ENCODE results near the gene ZNF436. TPM values are rescaled to one million over a fixed set of nuclear protein-coding genes. Genes with fewer than 3 reads are reported as not detected.
"Not testable (repeated sequence)": the region's sequence is repeated elsewhere in the genome, so short reads cannot be mapped to it uniquely, and the experiment has no call there.

The ZNF436 gene
- total and polyA plus RNA-seq, 2 of the 13 experiments (the other 11 are each of a cell fraction or from before 2014, with no cell fraction given): 4.3 to 9.9 TPM

DNA sequence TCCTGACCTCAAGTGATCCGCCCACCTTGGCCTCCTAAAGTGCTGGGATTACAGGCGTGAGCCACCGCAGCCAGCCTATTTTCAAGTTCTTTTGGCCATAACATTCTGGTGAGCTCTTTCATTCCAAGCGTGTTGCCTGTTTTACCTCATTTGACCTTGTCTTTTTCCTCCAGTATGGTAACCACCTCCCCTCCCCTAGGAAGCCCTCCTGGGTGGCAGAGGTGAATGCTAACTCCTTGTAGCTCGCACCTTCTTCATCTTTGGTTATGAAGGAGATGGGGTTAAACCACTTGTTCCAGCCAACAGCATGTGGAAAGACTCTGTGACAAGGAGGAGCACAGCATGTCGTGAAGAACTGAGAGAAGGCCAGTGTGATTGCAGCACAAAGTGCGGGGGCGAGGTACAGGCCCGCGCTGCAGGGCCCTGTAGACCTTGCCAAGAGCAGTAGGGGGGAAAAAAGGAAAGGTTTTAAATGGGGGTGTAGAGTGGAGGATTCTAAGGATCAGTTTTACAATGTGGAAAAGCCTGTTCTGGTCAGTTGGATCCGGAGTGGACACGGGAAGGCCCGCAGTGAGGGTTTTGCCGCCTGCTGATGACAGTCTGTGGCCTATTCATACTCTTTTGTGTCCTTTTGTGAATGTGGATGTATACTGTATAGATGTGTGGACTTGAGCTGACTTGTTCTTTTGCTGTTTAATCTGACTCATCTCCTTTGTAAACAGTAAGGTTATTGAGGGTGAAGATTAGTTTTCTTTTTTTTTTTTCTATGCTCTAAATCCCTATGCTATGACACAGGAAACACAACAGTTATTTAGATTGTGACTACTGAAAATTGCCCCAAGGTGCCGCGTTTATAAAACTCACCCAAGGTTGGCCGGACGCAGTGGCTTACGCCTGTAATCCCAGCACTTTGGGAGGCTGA lies 7.5 kb upstream of the ZNF436 start (continued):
- TF ChIP-seq ZZZ3 (CRISPR knock-in tag; IDR thresholded peaks at IDR 0.05; ENCODE audit: borderline replicate concordance) (no peak), NFRKB (IDR thresholded peaks at IDR 0.05) (no peak), ZNF44 (CRISPR knock-in tag; IDR thresholded peaks at IDR 0.05) (no peak), AGO1 (IDR thresholded peaks at IDR 0.05; ENCODE audit: low read depth, low read length, poor library complexity, severe bottlenecking) (no peak), PHF21A (CRISPR knock-in tag; IDR thresholded peaks at IDR 0.05) (0 out of 2 replicates have a peak, but pooled peaks have one; percentile 15), ZNF652 (CRISPR knock-in tag; IDR thresholded peaks at IDR 0.05; ENCODE audit: borderline replicate concordance, low read depth) (no peak), ZBTB42 (CRISPR knock-in tag; IDR thresholded peaks at IDR 0.05) (no peak), MTA1 (CRISPR knock-in tag; IDR thresholded peaks at IDR 0.05; ENCODE audit: borderline replicate concordance) (no peak), RARA (CRISPR knock-in tag; IDR thresholded peaks at IDR 0.05) (0 out of 2 replicates have a peak, but pooled peaks have one; percentile 15), PITX1 (CRISPR knock-in tag; IDR thresholded peaks at IDR 0.05) (no peak), PAF1 (CRISPR knock-in tag; IDR thresholded peaks at IDR 0.05) (no peak), KDM5B (CRISPR knock-in tag; IDR thresholded peaks at IDR 0.05; ENCODE audit: borderline replicate concordance) (no peak), TBL1XR1 (IDR thresholded peaks at IDR 0.05; ENCODE audit: borderline replicate concordance, low read length, partially characterized antibody) (no peak), SP140L (CRISPR knock-in tag; IDR thresholded peaks at IDR 0.05; ENCODE audit: borderline replicate concordance) (no peak)
- TF ChIP-seq, protein P1, sequence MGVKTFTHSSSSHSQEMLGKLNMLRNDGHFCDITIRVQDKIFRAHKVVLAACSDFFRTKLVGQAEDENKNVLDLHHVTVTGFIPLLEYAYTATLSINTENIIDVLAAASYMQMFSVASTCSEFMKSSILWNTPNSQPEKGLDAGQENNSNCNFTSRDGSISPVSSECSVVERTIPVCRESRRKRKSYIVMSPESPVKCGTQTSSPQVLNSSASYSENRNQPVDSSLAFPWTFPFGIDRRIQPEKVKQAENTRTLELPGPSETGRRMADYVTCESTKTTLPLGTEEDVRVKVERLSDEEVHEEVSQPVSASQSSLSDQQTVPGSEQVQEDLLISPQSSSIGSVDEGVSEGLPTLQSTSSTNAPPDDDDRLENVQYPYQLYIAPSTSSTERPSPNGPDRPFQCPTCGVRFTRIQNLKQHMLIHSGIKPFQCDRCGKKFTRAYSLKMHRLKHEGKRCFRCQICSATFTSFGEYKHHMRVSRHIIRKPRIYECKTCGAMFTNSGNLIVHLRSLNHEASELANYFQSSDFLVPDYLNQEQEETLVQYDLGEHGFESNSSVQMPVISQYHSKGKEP (CRISPR knock-in tag; IDR thresholded peaks at IDR 0.05): no peak

DNA sequence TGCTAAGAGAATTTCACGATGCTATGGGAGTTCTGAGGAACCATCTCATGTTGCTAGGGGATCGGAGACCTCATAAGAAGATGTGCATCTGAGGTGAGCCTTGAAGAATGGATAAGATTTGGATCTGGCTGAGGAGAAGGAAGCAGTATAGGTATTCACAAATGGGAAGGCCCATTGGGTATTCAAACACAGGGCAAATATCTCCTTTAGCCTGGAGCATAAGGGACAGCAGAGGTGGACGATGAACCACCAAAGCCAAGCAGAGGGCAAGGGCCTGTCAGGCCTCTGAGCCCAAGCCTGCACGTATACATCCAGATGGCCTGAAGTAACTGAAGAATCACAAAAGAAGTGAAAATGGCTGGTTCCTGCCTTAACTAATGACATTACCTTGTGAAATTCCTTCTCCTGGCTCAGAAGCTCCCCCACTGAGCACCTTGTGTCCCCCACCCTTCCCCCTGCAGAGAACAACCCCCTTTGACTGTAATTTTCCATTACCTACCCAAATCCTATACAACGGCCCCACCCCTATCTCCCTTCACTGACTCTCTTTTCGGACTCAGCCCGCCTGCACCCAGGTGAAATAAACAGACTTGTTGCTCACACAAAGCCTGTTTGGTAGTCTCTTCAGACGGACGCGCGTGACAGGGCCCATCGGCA lies 4.6 kb upstream of the ZNF436 start:
- H4K20me1 ChIP-seq (ENCODE audit: insufficient read depth, low read length); FAIRE-seq; POLR2A ChIA-PET; CTCF ChIA-PET (ENCODE audit: low intra/inter-chr PET ratio, low total read pairs); H2AFZ ChIP-seq (ENCODE audit: low read length); BruUV-seq (replicated peaks); H3K27ac ChIP-seq (ENCODE audit: extremely low read length, insufficient read depth, low read length); ATAC-seq; H3K27me3 ChIP-seq (ENCODE audit: control insufficient read depth in 1 of 2, insufficient read depth in 2 of 2, low read length in 2 of 2); intact Hi-C loops (cut with micrococcal nuclease; ENCODE audit: unreplicated experiment); H3K9me3 ChIP-seq (ENCODE audit: low read length); H3K36me3 ChIP-seq (replicated peaks in 1 of 2; ENCODE audit: control insufficient read depth in 1 of 2, insufficient read depth in 2 of 2, low read length in 2 of 2); H3K4me3 ChIP-seq (replicated peaks in 1 of 3; ENCODE audit: insufficient read depth in 1 of 3, low read depth in 2 of 3, low read length in 3 of 3); H3K9ac ChIP-seq (ENCODE audit: insufficient read depth, low read depth, low read length); H3K4me2 ChIP-seq (ENCODE audit: low read depth, low read length); in situ Hi-C loops (cut with HindIII; ENCODE audit: extremely low pct_ligation_motif_present, low pct_unique_long_range_greater_than_20kb); DNase-seq (ENCODE audit: low spot score): not testable (repeated sequence)
- Histone ChIP-seq H3K4me1 (ENCODE audit: insufficient read depth, low read length) (peaks cover 61% of the 10 kb centered on the region), H3K79me2 (ENCODE audit: insufficient read depth, low read length) (peaks cover 16% of the 10 kb centered on the region)
- 74% methylated on average over 12 of the region's 12 CpGs for WGBS (ENCODE audit: low lambda C conversion rate)

Measured in HepG2 (cell line).